A549 (cell line): Measurements from ENCODE around the gene CELSR1.

Experiments used
- BHLHE40 ChIP-seq: IDR thresholded peaks from 2 replicates; pipeline ENCODE4 v1.6.1; 2012; ENCODE audit warnings: low read depth, low read length, inconsistent platforms
- CEBPB ChIP-seq, 2 experiments: fragments of >200 bp in 1 of 2; sonication (Bioruptor Twin) in 1 of 2; formaldehyde crosslinking in 1 of 2; IDR thresholded peaks; 2 replicates each; pipeline ENCODE4 v1.6.1; 2012 to 2016
- HOXA7 ChIP-seq: fragments of 250-450 bp; sonication (Bioruptor Pico); IDR thresholded peaks from 2 replicates; pipeline ENCODE4 v1.5.0; 2020; ENCODE audit warnings: mild to moderate bottlenecking, moderate library complexity
- MAFK ChIP-seq: fragments of 450-650 bp; IDR thresholded peaks from 2 replicates; pipeline ENCODE4 v1.6.1; 2014; ENCODE audit not compliant: partially characterized antibody
- MYC ChIP-seq: IDR thresholded peaks from 2 replicates; pipeline ENCODE4 v1.6.1; 2012; ENCODE audit warnings: mild to moderate bottlenecking, inconsistent platforms, low read length, improper control_type of control experiment, borderline replicate concordance
- POLR2A ChIP-seq: IDR thresholded peaks from 2 replicates; pipeline ENCODE4 v1.6.1; 2012; ENCODE audit warnings: mild to moderate bottlenecking, low read length
- RNF2 ChIP-seq: fragments of 200-600 bp; sonication (generic); IDR thresholded peaks from 2 replicates; pipeline ENCODE4 v1.6.1; 2016; ENCODE audit warnings: low read depth, mild to moderate bottlenecking, antibody characterized with exemption, moderate library complexity, borderline replicate concordance
- ZFP36 ChIP-seq: fragments of 450-650 bp; IDR thresholded peaks from 2 replicates; pipeline ENCODE4 v1.6.1; 2014; ENCODE audit warnings: borderline replicate concordance; ENCODE audit not compliant: partially characterized antibody
- TF ChIP-seq, protein P1 (sequence below): fragments of >200 bp; sonication (Bioruptor Twin); formaldehyde crosslinking; IDR thresholded peaks from 3 replicates; pipeline ENCODE4 v1.5.1; 2016
- TF ChIP-seq, protein P2 (sequence below): fragments of 450-650 bp; IDR thresholded peaks from 2 replicates; pipeline ENCODE4 v1.6.1; 2014; ENCODE audit warnings: antibody characterized with exemption

DNA sequence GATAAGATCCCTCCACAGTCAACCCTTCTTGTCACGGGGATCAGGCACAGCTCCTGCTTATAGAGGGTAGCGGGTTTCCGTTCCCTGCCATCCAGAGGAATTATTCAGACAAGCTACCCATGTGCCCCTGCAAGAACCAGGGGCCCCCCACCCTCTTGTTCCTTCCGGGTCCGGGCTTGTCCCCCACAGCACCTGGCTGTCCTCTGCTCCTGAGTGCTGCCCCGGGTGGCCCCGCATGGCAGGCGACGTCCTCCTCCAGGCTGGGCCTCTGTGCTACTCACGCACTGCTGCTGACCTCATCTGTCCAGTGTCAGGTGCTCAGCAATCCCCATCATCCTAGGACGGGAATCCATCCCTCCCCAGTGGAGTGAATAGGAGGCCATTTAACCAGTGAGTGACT, 24.7 kb downstream of the CELSR1 start:
- TF ChIP-seq, protein P1, sequence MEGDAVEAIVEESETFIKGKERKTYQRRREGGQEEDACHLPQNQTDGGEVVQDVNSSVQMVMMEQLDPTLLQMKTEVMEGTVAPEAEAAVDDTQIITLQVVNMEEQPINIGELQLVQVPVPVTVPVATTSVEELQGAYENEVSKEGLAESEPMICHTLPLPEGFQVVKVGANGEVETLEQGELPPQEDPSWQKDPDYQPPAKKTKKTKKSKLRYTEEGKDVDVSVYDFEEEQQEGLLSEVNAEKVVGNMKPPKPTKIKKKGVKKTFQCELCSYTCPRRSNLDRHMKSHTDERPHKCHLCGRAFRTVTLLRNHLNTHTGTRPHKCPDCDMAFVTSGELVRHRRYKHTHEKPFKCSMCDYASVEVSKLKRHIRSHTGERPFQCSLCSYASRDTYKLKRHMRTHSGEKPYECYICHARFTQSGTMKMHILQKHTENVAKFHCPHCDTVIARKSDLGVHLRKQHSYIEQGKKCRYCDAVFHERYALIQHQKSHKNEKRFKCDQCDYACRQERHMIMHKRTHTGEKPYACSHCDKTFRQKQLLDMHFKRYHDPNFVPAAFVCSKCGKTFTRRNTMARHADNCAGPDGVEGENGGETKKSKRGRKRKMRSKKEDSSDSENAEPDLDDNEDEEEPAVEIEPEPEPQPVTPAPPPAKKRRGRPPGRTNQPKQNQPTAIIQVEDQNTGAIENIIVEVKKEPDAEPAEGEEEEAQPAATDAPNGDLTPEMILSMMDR: no peak
- TF ChIP-seq POLR2A (no peak), MAFK (no peak), CEBPB (IDR thresholded peaks at IDR 0.05) (no peak), MYC (no peak), ZFP36 (no peak), RNF2 (no peak), BHLHE40 (no peak), HOXA7 (CRISPR knock-in tag) (no peak)
- TF ChIP-seq, protein P2, sequence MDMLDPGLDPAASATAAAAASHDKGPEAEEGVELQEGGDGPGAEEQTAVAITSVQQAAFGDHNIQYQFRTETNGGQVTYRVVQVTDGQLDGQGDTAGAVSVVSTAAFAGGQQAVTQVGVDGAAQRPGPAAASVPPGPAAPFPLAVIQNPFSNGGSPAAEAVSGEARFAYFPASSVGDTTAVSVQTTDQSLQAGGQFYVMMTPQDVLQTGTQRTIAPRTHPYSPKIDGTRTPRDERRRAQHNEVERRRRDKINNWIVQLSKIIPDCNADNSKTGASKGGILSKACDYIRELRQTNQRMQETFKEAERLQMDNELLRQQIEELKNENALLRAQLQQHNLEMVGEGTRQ: no peak
